BE2C (cell line): Measurements from ENCODE around the gene ALCAM.

Experiments used
- DNase-seq: peaks from one replicate; pipeline ENCODE4 v3.0.0-alpha.2; 2020
- H3K27me3 ChIP-seq: fragments of 250-450 bp; sonication (Bioruptor Pico); 2 replicates; pipeline ENCODE4 v1.5.1; 2020; ENCODE audit warnings: mild to moderate bottlenecking
- H3K36me3 ChIP-seq: fragments of 250-450 bp; sonication (Bioruptor Pico); 2 replicates; pipeline ENCODE4 v1.5.1; 2020; ENCODE audit warnings: mild to moderate bottlenecking
- H3K4me1 ChIP-seq: fragments of 250-450 bp; sonication (Bioruptor Pico); 2 replicates; pipeline ENCODE4 v1.5.1; 2020
- H3K4me3 ChIP-seq: 2 replicates; pipeline ENCODE4 v1.5.1; 2011; ENCODE audit warnings: low read depth, low read length
- H3K9me3 ChIP-seq: fragments of 250-450 bp; sonication (Bioruptor Pico); 2 replicates; pipeline ENCODE4 v1.5.1; 2020
- TF ChIP-seq, protein P1 (sequence below): IDR thresholded peaks from 2 replicates; pipeline ENCODE4 v1.5.1; 2012; ENCODE audit warnings: mild to moderate bottlenecking, low read depth, low read length

The ALCAM gene

DNA sequence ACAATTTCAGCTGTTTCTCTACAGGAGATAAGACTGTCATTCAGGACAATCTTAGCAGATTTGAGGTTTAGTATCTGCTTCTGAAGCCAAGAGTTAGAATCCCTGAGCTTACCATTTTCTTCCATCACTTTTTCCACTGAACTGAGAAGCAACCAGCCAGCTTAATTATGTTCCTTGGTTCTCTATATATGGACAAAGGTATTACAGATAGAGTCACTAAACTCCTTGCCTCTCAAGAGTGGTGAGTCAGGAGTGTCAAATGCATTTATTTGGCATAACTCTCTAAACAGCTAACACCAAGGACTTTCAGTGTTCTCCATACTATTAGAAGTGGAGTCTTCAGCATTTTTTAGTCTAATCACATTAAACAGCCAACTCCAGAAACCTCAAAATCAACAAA, 239.3 kb downstream of the ALCAM start:
- TF ChIP-seq, protein P1, sequence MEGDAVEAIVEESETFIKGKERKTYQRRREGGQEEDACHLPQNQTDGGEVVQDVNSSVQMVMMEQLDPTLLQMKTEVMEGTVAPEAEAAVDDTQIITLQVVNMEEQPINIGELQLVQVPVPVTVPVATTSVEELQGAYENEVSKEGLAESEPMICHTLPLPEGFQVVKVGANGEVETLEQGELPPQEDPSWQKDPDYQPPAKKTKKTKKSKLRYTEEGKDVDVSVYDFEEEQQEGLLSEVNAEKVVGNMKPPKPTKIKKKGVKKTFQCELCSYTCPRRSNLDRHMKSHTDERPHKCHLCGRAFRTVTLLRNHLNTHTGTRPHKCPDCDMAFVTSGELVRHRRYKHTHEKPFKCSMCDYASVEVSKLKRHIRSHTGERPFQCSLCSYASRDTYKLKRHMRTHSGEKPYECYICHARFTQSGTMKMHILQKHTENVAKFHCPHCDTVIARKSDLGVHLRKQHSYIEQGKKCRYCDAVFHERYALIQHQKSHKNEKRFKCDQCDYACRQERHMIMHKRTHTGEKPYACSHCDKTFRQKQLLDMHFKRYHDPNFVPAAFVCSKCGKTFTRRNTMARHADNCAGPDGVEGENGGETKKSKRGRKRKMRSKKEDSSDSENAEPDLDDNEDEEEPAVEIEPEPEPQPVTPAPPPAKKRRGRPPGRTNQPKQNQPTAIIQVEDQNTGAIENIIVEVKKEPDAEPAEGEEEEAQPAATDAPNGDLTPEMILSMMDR, result no peak
- no peaks in the 10 kb centered on the region for H3K4me1 ChIP-seq
- H3K4me3 ChIP-seq, result no peak overlapping the region
- H3K27me3 ChIP-seq, result no peaks in the 10 kb centered on the region
- H3K9me3 ChIP-seq, result no peaks in the 10 kb centered on the region
- H3K36me3 ChIP-seq, result no peaks in the 10 kb centered on the region
- DNase-seq, result no peak

- DNase-seq, result no peak
- Histone ChIP-seq H3K9me3 (no peaks in the 10 kb centered on the region), H3K4me1 (no peaks in the 10 kb centered on the region; the same call in 1 of the 2 replicates), H3K36me3 (no peaks in the 10 kb centered on the region), H3K4me3 (no peak overlapping the region), H3K27me3 (no peaks in the 10 kb centered on the region)
- TF ChIP-seq, protein P1, result no peak
Observed at GRCh38 chr3:105608623-105609022, 241.9 kb downstream of the ALCAM start.

- DNase-seq, result no peak
Observed at GRCh38 chr3:105610473-105610872, 243.8 kb downstream of the ALCAM start.

GRCh38 chr3:105611304-105612192, 244.8 kb downstream of the ALCAM start:
- no peaks in the 10 kb centered on the region for H3K36me3 ChIP-seq
- peaks cover 3% of the 10 kb centered on the region for H3K4me1 ChIP-seq
- H3K27me3 ChIP-seq, result no peaks in the 10 kb centered on the region
- TF ChIP-seq, protein P1, result no peak
- H3K4me3 ChIP-seq, result no peak overlapping the region
- no peak for DNase-seq
- no peaks in the 10 kb centered on the region for H3K9me3 ChIP-seq

More at GRCh38 chr3:105610473-105610872, 243.8 kb downstream of the ALCAM start:
- Histone ChIP-seq H3K4me3 (no peak overlapping the region), H3K9me3 (no peaks in the 10 kb centered on the region), H3K27me3 (no peaks in the 10 kb centered on the region), H3K36me3 (no peaks in the 10 kb centered on the region), H3K4me1 (no peaks in the 10 kb centered on the region; the same call in none of the 2 replicates)
- TF ChIP-seq, protein P1, result no peak

- TF ChIP-seq, protein P1, result no peak
- Histone ChIP-seq H3K27me3 (no peaks in the 10 kb centered on the region), H3K4me1 (peaks cover 5% of the 10 kb centered on the region), H3K36me3 (no peaks in the 10 kb centered on the region), H3K4me3 (no peak overlapping the region), H3K9me3 (no peaks in the 10 kb centered on the region)
- no peak for DNase-seq
Observed at GRCh38 chr3:105613120-105613519, 246.4 kb downstream of the ALCAM start.
